Aorta (tissue), 5 donors: Measurements from ENCODE around the gene GALNT18. TPM values are rescaled to one million over a fixed set of nuclear protein-coding genes. Genes with fewer than 3 reads are reported as not detected.

Experiments used
- ATAC-seq: fragments of 200-7000 bp; cut with Tn5 transposase; one replicate; pipeline ENCODE4 v1.9.1; 2022; ENCODE audit warnings: moderate library complexity; ENCODE audit not compliant: low FRiP score
- DNase-seq, 2 donors: peaks; one replicate each; pipeline ENCODE4 v3.0.0-alpha.2; 2020
- H3K27ac ChIP-seq, 2 donors: one replicate each; pipeline ENCODE4 v1.5.1; 2013; ENCODE audit warnings: low read length in 2 of 2, mild to moderate bottlenecking in 2 of 2, moderate library complexity in 2 of 2, control low read depth in 1 of 2, inconsistent platforms in 1 of 2, low read depth in 1 of 2
- H3K27me3 ChIP-seq, 2 donors: one replicate each; pipeline ENCODE4 v1.6.1; 2013; ENCODE audit warnings: control low read depth in 1 of 2, low read length in 1 of 2, mild to moderate bottlenecking in 1 of 2, moderate library complexity in 1 of 2; ENCODE audit not compliant: insufficient read depth in 2 of 2, control insufficient read depth in 1 of 2
- H3K36me3 ChIP-seq, 2 donors: one replicate each; pipeline ENCODE4 v1.6.1; 2013; ENCODE audit warnings: control low read depth in 1 of 2, low read length in 1 of 2, mild to moderate bottlenecking in 1 of 2; ENCODE audit not compliant: insufficient read depth in 2 of 2, control insufficient read depth in 1 of 2
- H3K4me1 ChIP-seq, 2 donors: one replicate each; pipeline ENCODE4 v1.6.1; 2013; ENCODE audit warnings: low read length in 2 of 2, control low read depth in 1 of 2, mild to moderate bottlenecking in 1 of 2, moderate library complexity in 1 of 2; ENCODE audit not compliant: insufficient read depth in 2 of 2, control insufficient read depth in 1 of 2
- H3K4me3 ChIP-seq, 2 donors: one replicate each; pipeline ENCODE4 v1.5.1; 2013; ENCODE audit warnings: low read length in 2 of 2, control low read depth in 1 of 2, mild to moderate bottlenecking in 1 of 2
- H3K9me3 ChIP-seq: one replicate; pipeline ENCODE4 v1.6.1; 2013; ENCODE audit warnings: mild to moderate bottlenecking, low read length; ENCODE audit not compliant: control insufficient read depth
- WGBS, 2 donors: extraction: QIAGEN DNeasy Blood & Tissue Kit; methylation state at CpG; one replicate each; pipeline ENCODE4 v1.1.7; 2013; 5-methylcytosine and 5-hydroxymethylcytosine counted together
- intact Hi-C, 2 donors: fragments of 100-400 bp; cut with DNase I; formaldehyde crosslinking; loops; one replicate each; pipeline versions ENCODE4 v1.14.2 to v1.15.0; 2022
- polyA plus RNA-seq, 2 donors: library from polyadenylated mRNA; stranded (reverse); fragments of 200-250 nt; gene quantifications; one replicate each; pipeline ENCODE4 v1.2.3, GENCODE V29; 2013
- total RNA-seq, 2 donors: library from RNA; stranded (reverse); fragmentation: NEBNext Ultra II Directional; extraction: Animal tissue kit (Norgen Biotek cat#: 25700); gene quantifications; one replicate each; pipeline ENCODE4 v1.2.1, GENCODE V29; 2021
- donor health status: healthy with polysubstance abuse.
- donor health status: Bipolar disorder and iron deficiency.
- donor health status: DM: no; HTN: no; CAD: no.
- donor health status: DM: no; HTN: no; CAD: no.
- donor health status: DM: yes; HTN: yes; CAD: no.

Gene GALNT18
- total and polyA plus RNA-seq, 4 donors: 5.3 to 60.6 (median 21.4) TPM

GRCh38 chr11:11247086-11247485, 374.7 kb downstream of the GALNT18 start:
- WGBS, 2 donors: 86 to 87% methylated on average over 4 to 6 of the region's 6 CpGs
- Histone ChIP-seq H3K27ac (no peak overlapping the region), H3K4me1 (no peaks in the 10 kb centered on the region), H3K9me3 (no peaks in the 10 kb centered on the region), H3K36me3 (no peaks in the 10 kb centered on the region), H3K27me3 (no peaks in the 10 kb centered on the region), H3K4me3 (no peak overlapping the region)
- DNase-seq (no peak), ATAC-seq (no peak)
- intact Hi-C loops: no loop called here

GRCh38 chr11:11246166-11246565, 375.6 kb downstream of the GALNT18 start:
- intact Hi-C loops: no loop called here
- H3K9me3 ChIP-seq: no peaks in the 10 kb centered on the region
- no peak overlapping the region for H3K27ac ChIP-seq
- H3K4me1 ChIP-seq: no peaks in the 10 kb centered on the region
- WGBS, 2 donors: 62 to 74% methylated on average over 1 of the region's 1 CpG
- H3K27me3 ChIP-seq: no peaks in the 10 kb centered on the region
- H3K36me3 ChIP-seq: no peaks in the 10 kb centered on the region
- H3K4me3 ChIP-seq: no peak overlapping the region
- ATAC-seq (no peak), DNase-seq (no peak)

- H3K36me3 ChIP-seq: no peaks in the 10 kb centered on the region
- no peak overlapping the region for H3K27ac ChIP-seq
- intact Hi-C loops: no loop called here
- H3K9me3 ChIP-seq: no peaks in the 10 kb centered on the region
- no peaks in the 10 kb centered on the region for H3K27me3 ChIP-seq
- no peak for DNase-seq
- no peak overlapping the region for H3K4me3 ChIP-seq
- 22 to 25% methylated on average over 3 of the region's 3 CpGs for WGBS, 2 donors
- peak; percentile 31 for ATAC-seq
- H3K4me1 ChIP-seq: no peaks in the 10 kb centered on the region
Measured at GRCh38 chr11:11245453-11245852, 376.4 kb downstream of the GALNT18 start.

- no peaks in the 10 kb centered on the region for H3K36me3 ChIP-seq
- H3K4me3 ChIP-seq: no peak overlapping the region
- H3K27me3 ChIP-seq: no peaks in the 10 kb centered on the region
- ATAC-seq: no peak
- no peaks in the 10 kb centered on the region for H3K4me1 ChIP-seq
- H3K27ac ChIP-seq: no peak overlapping the region
- intact Hi-C loops: no loop called here
- WGBS, 2 donors: 88 to 94% methylated on average over 2 of the region's 2 CpGs
- H3K9me3 ChIP-seq: no peaks in the 10 kb centered on the region
- DNase-seq: no peak
Measured at GRCh38 chr11:11244470-11245080, 377.2 kb downstream of the GALNT18 start.

GRCh38 chr11:11243590-11244469, 378.0 kb downstream of the GALNT18 start:
- intact Hi-C loops: no loop called here
- peak; percentile 76 for ATAC-seq
- no peaks in the 10 kb centered on the region for H3K9me3 ChIP-seq
- H3K4me3 ChIP-seq: no peak overlapping the region
- no peaks in the 10 kb centered on the region for H3K4me1 ChIP-seq
- H3K27ac ChIP-seq: peak overlapping the region in 1 of 2 donors; percentile 16
- peak in 1 of 2 donors; percentile 82 for DNase-seq
- no peaks in the 10 kb centered on the region for H3K36me3 ChIP-seq
- H3K27me3 ChIP-seq: no peaks in the 10 kb centered on the region
- 22 to 27% methylated on average over 9 of the region's 9 CpGs for WGBS, 2 donors

- ATAC-seq (peak; percentile 79), DNase-seq (peak; percentile 72 to 86)
- intact Hi-C loops: no loop called here
- Histone ChIP-seq H3K9me3 (no peaks in the 10 kb centered on the region), H3K27ac (no peak overlapping the region), H3K27me3 (no peaks in the 10 kb centered on the region), H3K4me1 (no peaks in the 10 kb centered on the region), H3K36me3 (no peaks in the 10 kb centered on the region), H3K4me3 (no peak overlapping the region)
- 11 to 27% methylated on average over 6 of the region's 6 CpGs for WGBS, 2 donors
Measured at GRCh38 chr11:11243209-11243589, 378.6 kb downstream of the GALNT18 start.

GRCh38 chr11:11241284-11241683, 380.5 kb downstream of the GALNT18 start:
- no peaks in the 10 kb centered on the region for H3K27me3 ChIP-seq
- ATAC-seq (no peak), DNase-seq (no peak)
- H3K36me3 ChIP-seq: no peaks in the 10 kb centered on the region
- no peak overlapping the region for H3K4me3 ChIP-seq
- intact Hi-C loops: no loop called here
- no peaks in the 10 kb centered on the region for H3K4me1 ChIP-seq
- 87 to 89% methylated on average over 2 of the region's 2 CpGs for WGBS, 2 donors
- no peak overlapping the region for H3K27ac ChIP-seq
- H3K9me3 ChIP-seq: no peaks in the 10 kb centered on the region

- intact Hi-C loops: no loop called here
- Histone ChIP-seq H3K4me1 (no peaks in the 10 kb centered on the region), H3K27ac (no peak overlapping the region), H3K4me3 (no peak overlapping the region), H3K27me3 (no peaks in the 10 kb centered on the region), H3K36me3 (no peaks in the 10 kb centered on the region), H3K9me3 (no peaks in the 10 kb centered on the region)
- ATAC-seq (no peak), DNase-seq (no peak)
- WGBS, 2 donors: 89 to 93% methylated on average over 1 of the region's 1 CpG
Measured at GRCh38 chr11:11239959-11240358, 381.8 kb downstream of the GALNT18 start.
